Suprapubic skin (tissue), 4 donors: Measurements from ENCODE around the gene ELOB. TPM values are rescaled to one million over a fixed set of nuclear protein-coding genes. Genes with fewer than 3 reads are reported as not detected.

Experiments
- DNase-seq, 2 donors: peaks; one replicate each; pipeline ENCODE4 v3.0.0-alpha.2; 2019; ENCODE audit warnings: low spot score in 2 of 2
- H3K27ac ChIP-seq: fragments of 200-600 bp; sonication (generic); one replicate; pipeline ENCODE4 v1.5.1; 2019
- H3K27me3 ChIP-seq: fragments of 200-600 bp; sonication (generic); one replicate; pipeline ENCODE4 v1.5.1; 2019
- H3K36me3 ChIP-seq: fragments of 200-600 bp; sonication (generic); one replicate; pipeline ENCODE4 v1.5.1; 2019
- H3K4me1 ChIP-seq: fragments of 200-600 bp; sonication (generic); one replicate; pipeline ENCODE4 v1.5.1; 2019
- H3K4me3 ChIP-seq: fragments of 200-600 bp; sonication (generic); one replicate; pipeline ENCODE4 v1.5.1; 2019; ENCODE audit warnings: mild to moderate bottlenecking
- H3K9me3 ChIP-seq: fragments of 200-600 bp; sonication (generic); one replicate; pipeline ENCODE4 v1.5.1; 2019
- EP300 ChIP-seq: sonication (generic); formaldehyde crosslinking; IDR thresholded peaks from one replicate; pipeline ENCODE4 v1.6.1; 2017; ENCODE audit warnings: antibody characterized with exemption
- POLR2A ChIP-seq, 2 donors: fragments of 450-650 bp; IDR thresholded peaks; one replicate each; pipeline ENCODE4 v1.6.1; 2017; ENCODE audit warnings: antibody characterized with exemption in 2 of 2, mild to moderate bottlenecking in 2 of 2, moderate library complexity in 2 of 2
- POLR2AphosphoS5 ChIP-seq, 3 donors: sonication (generic); formaldehyde crosslinking; IDR thresholded peaks; one replicate each; pipeline ENCODE4 v1.6.1; 2017; ENCODE audit warnings: antibody characterized with exemption in 3 of 3
- WGBS: methylation state at CpG from one replicate; pipeline ENCODE4 v1.1.5; 2018; 5-methylcytosine and 5-hydroxymethylcytosine counted together
- total RNA-seq, 4 donors: library from RNA; depleted of rRNA; stranded (reverse); fragments of >200 nt; gene quantifications; one replicate each; pipeline ENCODE4 v1.1.0, GENCODE V29; 2016
- TF ChIP-seq, protein P1 (sequence below), 2 donors: fragments of 200-600 bp in 1 of 2; fragments of 450-650 bp in 1 of 2; sonication (generic) in 1 of 2; IDR thresholded peaks; one replicate each; pipeline ENCODE4 v1.5.1; 2016 to 2019; ENCODE audit warnings: antibody characterized with exemption in 2 of 2, mild to moderate bottlenecking in 1 of 2, moderate library complexity in 1 of 2

Gene ELOB
- total RNA-seq, 4 donors from 2014 or later: 174 to 249 (median 213) TPM

- Histone ChIP-seq H3K27ac (no peak overlapping the region), H3K36me3 (no peaks in the 10 kb centered on the region), H3K27me3 (peaks cover 33% of the 10 kb centered on the region), H3K4me3 (no peak overlapping the region), H3K4me1 (no peaks in the 10 kb centered on the region), H3K9me3 (no peaks in the 10 kb centered on the region)
- WGBS: 59% methylated on average over 4 of the region's 4 CpGs
- no peak for DNase-seq
- TF ChIP-seq POLR2A (IDR thresholded peaks at IDR 0.05): no peak
Measured at GRCh38 chr16:2822496-2822895, 45.4 kb upstream of the ELOB start.

- peaks cover 36% of the 10 kb centered on the region for H3K27me3 ChIP-seq
- TF ChIP-seq, protein P1, sequence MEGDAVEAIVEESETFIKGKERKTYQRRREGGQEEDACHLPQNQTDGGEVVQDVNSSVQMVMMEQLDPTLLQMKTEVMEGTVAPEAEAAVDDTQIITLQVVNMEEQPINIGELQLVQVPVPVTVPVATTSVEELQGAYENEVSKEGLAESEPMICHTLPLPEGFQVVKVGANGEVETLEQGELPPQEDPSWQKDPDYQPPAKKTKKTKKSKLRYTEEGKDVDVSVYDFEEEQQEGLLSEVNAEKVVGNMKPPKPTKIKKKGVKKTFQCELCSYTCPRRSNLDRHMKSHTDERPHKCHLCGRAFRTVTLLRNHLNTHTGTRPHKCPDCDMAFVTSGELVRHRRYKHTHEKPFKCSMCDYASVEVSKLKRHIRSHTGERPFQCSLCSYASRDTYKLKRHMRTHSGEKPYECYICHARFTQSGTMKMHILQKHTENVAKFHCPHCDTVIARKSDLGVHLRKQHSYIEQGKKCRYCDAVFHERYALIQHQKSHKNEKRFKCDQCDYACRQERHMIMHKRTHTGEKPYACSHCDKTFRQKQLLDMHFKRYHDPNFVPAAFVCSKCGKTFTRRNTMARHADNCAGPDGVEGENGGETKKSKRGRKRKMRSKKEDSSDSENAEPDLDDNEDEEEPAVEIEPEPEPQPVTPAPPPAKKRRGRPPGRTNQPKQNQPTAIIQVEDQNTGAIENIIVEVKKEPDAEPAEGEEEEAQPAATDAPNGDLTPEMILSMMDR (IDR thresholded peaks at IDR 0.05): no peak
- TF ChIP-seq POLR2AphosphoS5 (IDR thresholded peaks at IDR 0.05): no peak
- TF ChIP-seq POLR2A (IDR thresholded peaks at IDR 0.05): no peak
- TF ChIP-seq EP300: no peak
- H3K9me3 ChIP-seq: no peaks in the 10 kb centered on the region
- DNase-seq: peak in 1 of 2 donors; percentile 18
- WGBS: 75% methylated on average over 8 of the region's 8 CpGs
- H3K27ac ChIP-seq: no peak overlapping the region
- H3K36me3 ChIP-seq: no peaks in the 10 kb centered on the region
- H3K4me3 ChIP-seq: no peak overlapping the region
- H3K4me1 ChIP-seq: no peaks in the 10 kb centered on the region
Measured at GRCh38 chr16:2822158-2822495, 45.0 kb upstream of the ELOB start.

DNA sequence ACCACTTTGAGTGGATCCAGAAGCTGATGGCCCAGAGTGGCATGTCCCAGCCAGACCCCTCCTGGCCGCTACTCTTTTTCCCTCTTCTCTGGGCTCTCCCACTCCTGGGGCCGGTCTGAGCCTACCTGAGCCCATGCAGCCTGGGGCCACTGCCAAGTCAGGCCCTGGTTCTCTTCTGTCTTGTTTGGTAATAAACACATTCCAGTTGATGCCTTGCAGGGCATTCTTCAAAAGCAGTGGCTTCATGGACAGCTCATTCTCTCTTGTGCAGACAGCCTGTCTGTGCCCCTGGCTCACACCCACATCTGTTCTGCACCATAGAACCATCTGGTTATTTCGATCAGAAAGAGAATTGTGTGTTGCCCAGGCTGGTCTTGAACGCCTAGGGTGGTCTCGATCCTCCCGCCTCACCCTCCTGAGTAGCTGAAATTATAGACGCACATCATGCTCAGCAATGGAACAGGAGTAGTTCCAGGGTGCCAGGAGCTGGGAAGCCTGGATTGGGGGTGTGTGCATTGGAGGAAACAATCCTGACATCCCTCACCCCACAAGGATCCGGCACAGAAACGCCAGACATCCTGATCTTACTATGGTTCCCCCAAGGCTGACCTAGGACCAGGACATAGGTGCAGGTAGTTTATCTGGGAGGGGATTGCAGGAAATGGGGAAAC, 44.5 kb upstream of the ELOB start:
- no peak for TF ChIP-seq POLR2AphosphoS5 (IDR thresholded peaks at IDR 0.05)
- TF ChIP-seq, protein P1 (IDR thresholded peaks at IDR 0.05): no peak
- TF ChIP-seq EP300: no peak
- TF ChIP-seq POLR2A (IDR thresholded peaks at IDR 0.05): no peak

DNA sequence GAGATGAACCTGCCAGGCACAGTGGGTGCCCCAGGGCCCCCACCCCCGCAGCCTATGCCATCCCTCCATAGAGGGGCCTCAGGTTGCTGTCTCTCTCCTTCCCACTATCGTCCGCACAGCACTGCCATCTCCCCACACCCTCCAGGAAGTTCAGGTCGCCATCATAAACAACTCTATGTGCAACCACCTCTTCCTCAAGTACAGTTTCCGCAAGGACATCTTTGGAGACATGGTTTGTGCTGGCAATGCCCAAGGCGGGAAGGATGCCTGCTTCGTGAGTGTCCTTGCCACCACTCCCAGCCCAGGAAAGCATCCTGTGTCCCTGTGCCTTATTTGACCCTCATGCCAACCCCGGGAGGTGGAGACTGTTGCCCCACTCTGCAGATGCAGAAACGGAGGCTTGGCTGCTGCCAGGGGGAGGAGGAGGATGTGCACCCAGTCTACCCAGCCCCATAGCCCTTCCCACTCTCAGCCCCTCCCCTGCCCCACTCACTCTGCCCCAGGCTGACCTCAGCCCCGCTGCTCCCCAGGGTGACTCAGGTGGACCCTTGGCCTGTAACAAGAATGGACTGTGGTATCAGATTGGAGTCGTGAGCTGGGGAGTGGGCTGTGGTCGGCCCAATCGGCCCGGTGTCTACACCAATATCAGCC, 43.9 kb upstream of the ELOB start:
- 79% methylated on average over 13 of the region's 14 CpGs for WGBS

More for the DNA sequence above, 44.5 kb upstream of the ELOB start:
- Histone ChIP-seq H3K9me3 (no peaks in the 10 kb centered on the region), H3K27me3 (peaks cover 41% of the 10 kb centered on the region), H3K4me1 (no peaks in the 10 kb centered on the region), H3K27ac (no peak overlapping the region), H3K4me3 (no peak overlapping the region), H3K36me3 (no peaks in the 10 kb centered on the region)
- DNase-seq: peak; percentile 34 to 57
- 48% methylated on average over 9 of the region's 9 CpGs for WGBS

GRCh38 chr16:2819939-2820835, 43.1 kb upstream of the ELOB start:
- H3K27ac ChIP-seq: no peak overlapping the region
- TF ChIP-seq EP300: no peak
- no peak for TF ChIP-seq POLR2AphosphoS5 (IDR thresholded peaks at IDR 0.05)
- no peak for TF ChIP-seq POLR2A (IDR thresholded peaks at IDR 0.05)
- TF ChIP-seq, protein P1 (IDR thresholded peaks at IDR 0.05): no peak
- H3K4me1 ChIP-seq: no peaks in the 10 kb centered on the region
- DNase-seq: peak; percentile 49 to 75
- H3K27me3 ChIP-seq: peaks cover 49% of the 10 kb centered on the region
- WGBS: 63% methylated on average over 7 of the region's 17 CpGs
- H3K9me3 ChIP-seq: no peaks in the 10 kb centered on the region
- no peaks in the 10 kb centered on the region for H3K36me3 ChIP-seq
- no peak overlapping the region for H3K4me3 ChIP-seq

More for the DNA sequence above, 43.9 kb upstream of the ELOB start:
- DNase-seq: peak; percentile 42 to 65
- Histone ChIP-seq H3K9me3 (no peaks in the 10 kb centered on the region), H3K36me3 (no peaks in the 10 kb centered on the region), H3K27ac (no peak overlapping the region), H3K4me1 (no peaks in the 10 kb centered on the region), H3K4me3 (no peak overlapping the region), H3K27me3 (peaks cover 42% of the 10 kb centered on the region)
- TF ChIP-seq, protein P1 (IDR thresholded peaks at IDR 0.05): no peak
- TF ChIP-seq EP300 (no peak), POLR2A (IDR thresholded peaks at IDR 0.05) (no peak), POLR2AphosphoS5 (IDR thresholded peaks at IDR 0.05) (no peak)
